ENCODE measurements around the gene ATP5F1D. TPM values are rescaled to one million over a fixed set of nuclear protein-coding genes. Genes with fewer than 3 reads are reported as not detected.

ATP5F1D gene
- total RNA-seq, 1 donor from 2014 or later, result 167 TPM

DNA sequence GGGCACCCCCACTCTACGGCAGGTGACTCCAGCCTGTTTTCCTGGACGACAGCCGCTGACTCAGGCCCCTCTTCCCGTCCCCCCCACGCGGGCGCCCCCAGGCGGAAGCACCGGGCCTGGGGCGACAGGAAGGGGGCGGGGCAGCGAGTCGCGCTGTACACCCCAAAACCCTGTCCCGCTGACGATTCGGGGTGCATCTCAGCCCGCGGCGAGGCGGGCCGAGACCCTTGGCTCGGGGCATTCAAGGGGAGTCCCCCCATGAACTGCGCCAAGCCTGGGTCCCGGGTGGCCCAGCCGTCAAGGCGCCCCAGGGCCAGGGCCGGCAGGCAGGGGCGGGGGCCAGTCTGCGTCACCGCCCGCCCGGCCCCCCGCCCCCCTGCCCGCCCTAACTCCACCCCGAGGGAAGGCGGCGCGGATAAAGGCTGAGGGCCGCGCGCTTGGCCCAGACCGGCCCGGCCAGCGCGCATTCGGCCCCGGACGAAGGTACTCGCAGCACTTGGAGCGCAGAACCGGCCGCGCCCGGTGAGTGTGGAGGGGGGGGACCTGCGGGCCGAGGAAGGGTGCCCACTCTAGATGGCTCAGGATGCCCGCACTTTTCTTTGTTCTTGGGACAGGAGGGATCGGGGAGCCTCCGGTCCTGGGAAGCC, 6.7 kb downstream of the ATP5F1D start, which contains the start of gene MIDN:
MIDN (plus strand) TSS at position 445 of the 647 bp plus-strand sequence. CDS start 1,714 bp downstream, outside the sequence.
- no peaks in the 10 kb centered on the region for H3K9me3 Mint-ChIP-seq (ENCODE audit: unreplicated experiment)
- peak; percentile 93 for DNase-seq (ENCODE audit: extremely low spot score, unreplicated experiment)
- H3K4me3 Mint-ChIP-seq (ENCODE audit: unreplicated experiment), result peak within 1 kb of the TSS; percentile 79
- peak within 1 kb of the TSS; percentile 86 for H3K27ac Mint-ChIP-seq (ENCODE audit: unreplicated experiment)
- peaks cover 21% of the 10 kb centered on the region for H3K4me1 Mint-ChIP-seq (ENCODE audit: unreplicated experiment)
- no peaks in the 10 kb centered on the region for H3K27me3 Mint-ChIP-seq (ENCODE audit: unreplicated experiment)
- TF ChIP-seq, protein P1, sequence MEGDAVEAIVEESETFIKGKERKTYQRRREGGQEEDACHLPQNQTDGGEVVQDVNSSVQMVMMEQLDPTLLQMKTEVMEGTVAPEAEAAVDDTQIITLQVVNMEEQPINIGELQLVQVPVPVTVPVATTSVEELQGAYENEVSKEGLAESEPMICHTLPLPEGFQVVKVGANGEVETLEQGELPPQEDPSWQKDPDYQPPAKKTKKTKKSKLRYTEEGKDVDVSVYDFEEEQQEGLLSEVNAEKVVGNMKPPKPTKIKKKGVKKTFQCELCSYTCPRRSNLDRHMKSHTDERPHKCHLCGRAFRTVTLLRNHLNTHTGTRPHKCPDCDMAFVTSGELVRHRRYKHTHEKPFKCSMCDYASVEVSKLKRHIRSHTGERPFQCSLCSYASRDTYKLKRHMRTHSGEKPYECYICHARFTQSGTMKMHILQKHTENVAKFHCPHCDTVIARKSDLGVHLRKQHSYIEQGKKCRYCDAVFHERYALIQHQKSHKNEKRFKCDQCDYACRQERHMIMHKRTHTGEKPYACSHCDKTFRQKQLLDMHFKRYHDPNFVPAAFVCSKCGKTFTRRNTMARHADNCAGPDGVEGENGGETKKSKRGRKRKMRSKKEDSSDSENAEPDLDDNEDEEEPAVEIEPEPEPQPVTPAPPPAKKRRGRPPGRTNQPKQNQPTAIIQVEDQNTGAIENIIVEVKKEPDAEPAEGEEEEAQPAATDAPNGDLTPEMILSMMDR (IDR thresholded peaks at IDR 0.05), result no peak
- peaks cover 8% of the 10 kb centered on the region for H3K36me3 Mint-ChIP-seq (ENCODE audit: unreplicated experiment)

- Mint-ChIP-seq H3K4me1 (ENCODE audit: unreplicated experiment) (peaks cover 25% of the 10 kb centered on the region), H3K27me3 (ENCODE audit: unreplicated experiment) (no peaks in the 10 kb centered on the region), H3K27ac (ENCODE audit: unreplicated experiment) (peak overlapping the region; percentile 86), H3K9me3 (ENCODE audit: unreplicated experiment) (no peaks in the 10 kb centered on the region), H3K4me3 (ENCODE audit: unreplicated experiment) (peak overlapping the region; percentile 79), H3K36me3 (ENCODE audit: unreplicated experiment) (peaks cover 8% of the 10 kb centered on the region)
- TF ChIP-seq, protein P1 (IDR thresholded peaks at IDR 0.05), result peak; percentile 85
- DNase-seq (ENCODE audit: extremely low spot score, unreplicated experiment), result peak; percentile 96
Observed at GRCh38 chr19:1248786-1249297, 7.3 kb downstream of the ATP5F1D start.

DNA sequence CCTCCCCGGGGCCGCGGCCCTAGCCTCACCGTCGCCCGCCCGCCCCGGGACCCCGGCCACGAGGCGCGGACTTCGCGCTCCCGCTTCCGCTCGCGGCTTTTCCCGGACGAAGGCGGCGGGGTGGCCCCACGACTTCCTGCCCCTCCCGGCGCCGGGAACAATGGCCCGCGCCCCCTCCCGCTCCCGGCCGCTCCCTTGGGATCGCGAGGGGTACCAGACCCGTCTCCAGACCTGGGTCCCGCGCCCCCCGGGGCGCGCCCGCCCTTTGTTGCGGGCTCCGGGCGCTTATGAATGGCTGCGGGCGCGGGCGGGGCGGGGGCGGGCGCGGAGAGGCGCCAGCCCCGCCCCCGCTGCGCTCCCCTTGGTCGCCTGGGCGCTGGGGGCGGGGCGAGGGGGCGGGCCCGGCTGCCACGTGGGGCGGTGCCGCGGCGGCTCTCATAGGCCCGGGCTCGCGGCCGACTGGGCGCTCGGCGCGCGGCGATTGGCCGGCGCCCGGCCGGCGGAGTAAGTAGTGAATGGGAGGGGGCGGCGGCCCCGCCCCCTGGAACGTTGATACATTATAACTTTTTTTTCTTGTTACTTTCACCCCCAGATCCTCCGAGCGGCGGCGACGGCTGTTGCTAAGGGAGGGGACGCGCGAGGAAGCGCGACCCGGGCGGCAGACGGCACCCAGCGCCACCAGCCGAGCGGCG, 7.9 kb downstream of the ATP5F1D start:
- peak overlapping the region; percentile 41 for H3K27ac Mint-ChIP-seq (ENCODE audit: unreplicated experiment)
- TF ChIP-seq, protein P1 (IDR thresholded peaks at IDR 0.05), result no peak
- H3K4me1 Mint-ChIP-seq (ENCODE audit: unreplicated experiment), result peaks cover 24% of the 10 kb centered on the region
- H3K27me3 Mint-ChIP-seq (ENCODE audit: unreplicated experiment), result no peaks in the 10 kb centered on the region
- peaks cover 8% of the 10 kb centered on the region for H3K36me3 Mint-ChIP-seq (ENCODE audit: unreplicated experiment)
- H3K4me3 Mint-ChIP-seq (ENCODE audit: unreplicated experiment), result peak overlapping the region; percentile 65
- H3K9me3 Mint-ChIP-seq (ENCODE audit: unreplicated experiment), result no peaks in the 10 kb centered on the region
- peak; percentile 98 for DNase-seq (ENCODE audit: extremely low spot score, unreplicated experiment)

- H3K36me3 Mint-ChIP-seq (ENCODE audit: unreplicated experiment), result peaks cover 12% of the 10 kb centered on the region
- DNase-seq (ENCODE audit: extremely low spot score, unreplicated experiment), result no peak
- peaks cover 26% of the 10 kb centered on the region for H3K4me1 Mint-ChIP-seq (ENCODE audit: unreplicated experiment)
- no peaks in the 10 kb centered on the region for H3K27me3 Mint-ChIP-seq (ENCODE audit: unreplicated experiment)
- TF ChIP-seq, protein P1 (IDR thresholded peaks at IDR 0.05), result no peak
- H3K9me3 Mint-ChIP-seq (ENCODE audit: unreplicated experiment), result no peaks in the 10 kb centered on the region
- peak overlapping the region; percentile 65 for H3K4me3 Mint-ChIP-seq (ENCODE audit: unreplicated experiment)
- no peak overlapping the region for H3K27ac Mint-ChIP-seq (ENCODE audit: unreplicated experiment)
Observed at GRCh38 chr19:1249990-1250436, 8.5 kb downstream of the ATP5F1D start.
